NCI-H2171 (cell line): ENCODE results near the gene DNAAF2.

Source experiments
- DNase-seq: peaks from one replicate; lab custom pipeline; 2025; lab: John Stamatoyannopoulos, UW

DNAAF2 gene

GRCh38 chr14:49584058-49584457 lies 51.0 kb downstream of the DNAAF2 start:
- DNase-seq, result no peak

- no peak for DNase-seq
These were observed 51.4 kb downstream of the DNAAF2 start for GRCh38 chr14:49583629-49584028.

DNA sequence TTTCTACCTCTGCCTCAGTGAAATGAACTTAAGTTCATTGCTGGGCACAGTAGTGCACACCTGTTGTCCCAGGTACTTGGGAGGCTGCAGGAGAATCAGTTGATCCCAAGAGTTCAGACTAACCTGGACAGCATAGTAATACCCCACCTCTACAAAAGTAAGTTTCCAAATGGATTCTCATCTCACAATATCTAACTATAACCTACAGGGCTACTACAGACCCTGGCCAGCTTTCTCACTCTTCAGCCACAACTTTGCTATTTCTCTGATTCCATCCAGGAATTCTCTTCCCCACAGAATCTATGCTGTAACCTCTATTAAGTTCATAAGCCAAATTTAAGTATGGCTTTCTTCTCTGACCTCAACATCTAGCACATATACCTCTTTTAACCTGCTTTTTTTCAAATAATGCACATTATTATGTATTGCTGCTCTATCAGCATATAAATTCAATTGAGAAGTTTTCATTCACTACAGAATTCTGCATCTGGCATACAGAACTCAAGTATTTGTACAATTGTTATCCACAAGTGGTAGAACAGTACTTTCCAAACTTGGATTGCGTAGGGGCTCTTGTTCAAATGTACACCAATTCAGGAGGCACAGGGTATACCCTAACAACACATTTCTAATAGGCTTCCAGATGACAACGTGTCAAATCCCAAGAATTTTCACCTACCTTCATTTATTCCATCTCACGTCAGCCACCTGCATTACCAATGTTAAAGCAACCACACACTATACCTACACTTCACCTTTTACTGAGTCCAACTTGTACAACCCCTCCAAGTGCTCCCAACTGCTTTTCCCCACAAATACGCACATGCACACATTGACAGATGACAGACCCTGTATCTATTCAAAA lies 52.7 kb downstream of the DNAAF2 start:
- DNase-seq, result no peak

DNA sequence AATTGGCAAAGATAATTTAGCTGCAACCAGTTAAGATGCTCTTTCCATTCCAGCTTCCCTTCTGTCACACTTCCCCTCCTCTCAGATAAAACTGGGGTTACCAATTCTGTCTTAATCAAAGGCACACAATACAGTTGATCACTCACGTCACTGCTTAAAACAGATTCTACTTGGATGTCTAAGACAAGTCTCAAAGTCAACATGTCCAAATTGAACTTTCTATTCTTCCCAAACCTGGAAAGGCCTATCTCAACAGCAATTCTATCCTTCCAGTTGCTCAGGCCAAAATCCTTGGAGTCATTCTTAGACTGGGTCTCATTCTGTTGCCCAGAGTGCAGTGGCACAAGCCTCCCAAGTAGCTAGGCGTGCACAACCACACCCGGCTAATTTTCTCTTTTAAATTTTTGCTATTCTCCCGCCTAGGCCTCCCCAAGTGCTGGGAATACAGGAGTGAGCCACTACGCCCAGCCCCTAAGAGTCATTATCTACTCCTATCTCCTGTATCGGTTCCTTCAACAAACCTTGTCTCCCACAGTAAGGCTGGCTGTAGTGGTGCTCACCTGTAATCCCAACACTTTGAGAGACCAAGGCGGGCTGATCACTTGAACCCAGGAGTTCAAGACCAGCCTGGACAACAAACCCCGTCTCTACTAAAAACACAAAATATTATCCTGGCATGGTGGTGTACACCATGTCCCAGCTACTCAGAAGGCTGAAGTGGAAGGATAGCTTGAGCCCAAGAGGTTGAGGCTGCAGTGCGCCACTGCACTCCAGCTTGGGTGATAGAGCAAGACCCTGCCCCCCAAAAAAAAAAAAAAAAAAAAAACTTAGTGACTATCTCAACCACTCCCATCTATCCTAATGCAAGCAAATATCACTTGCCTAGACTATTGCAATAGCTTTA lies 53.6 kb downstream of the DNAAF2 start:
- DNase-seq, result no peak

GRCh38 chr14:49579841-49580240 lies 55.2 kb downstream of the DNAAF2 start:
- no peak for DNase-seq

- DNase-seq, result no peak
These were observed 56.9 kb downstream of the DNAAF2 start for GRCh38 chr14:49578141-49578540.
